Neural cell (in vitro differentiated cells): ENCODE results near the gene CTDP1.

Experiments
- POLR2AphosphoS5 ChIP-seq: IDR thresholded peaks from 2 replicates; pipeline ENCODE4 v1.6.1; 2012
- RAD21 ChIP-seq: fragments of 450-650 bp; conservative IDR thresholded peaks from 2 replicates; pipeline ENCODE4 v1.6.1; 2014; ENCODE audit warnings: antibody characterized with exemption, mild to moderate bottlenecking, moderate library complexity
- SMC3 ChIP-seq: fragments of 450-650 bp; conservative IDR thresholded peaks from 2 replicates; pipeline ENCODE4 v1.6.1; 2014; ENCODE audit warnings: antibody characterized with exemption, mild to moderate bottlenecking, moderate library complexity; ENCODE audit not compliant: poor library complexity
- TF ChIP-seq, protein P1 (sequence below): fragments of 450-650 bp; IDR thresholded peaks from 2 replicates; pipeline ENCODE4 v1.5.1; 2014; ENCODE audit warnings: antibody characterized with exemption, mild to moderate bottlenecking, moderate library complexity; ENCODE audit not compliant: poor library complexity, severe bottlenecking

DNA sequence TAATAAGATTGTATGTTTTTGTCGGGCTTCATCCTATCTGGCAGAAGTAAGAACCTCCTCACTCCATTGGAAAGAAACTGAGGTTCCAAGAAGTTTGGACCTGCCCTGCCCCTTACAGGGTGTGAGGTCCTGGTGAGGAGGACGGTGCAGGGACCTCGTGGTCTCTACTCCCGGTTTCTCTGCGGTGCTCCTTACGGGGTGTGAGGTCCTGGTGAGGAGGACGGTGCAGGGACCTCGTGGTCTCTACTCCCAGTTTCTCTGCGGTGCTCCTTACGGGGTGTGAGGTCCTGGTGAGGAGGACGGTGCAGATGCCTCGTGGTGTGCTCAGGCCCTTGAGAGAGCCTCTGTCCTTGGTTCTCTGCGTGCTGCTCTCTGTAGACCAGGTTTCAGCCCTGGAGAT is 5.2 kb downstream of the CTDP1 start:
- TF ChIP-seq, protein P1, sequence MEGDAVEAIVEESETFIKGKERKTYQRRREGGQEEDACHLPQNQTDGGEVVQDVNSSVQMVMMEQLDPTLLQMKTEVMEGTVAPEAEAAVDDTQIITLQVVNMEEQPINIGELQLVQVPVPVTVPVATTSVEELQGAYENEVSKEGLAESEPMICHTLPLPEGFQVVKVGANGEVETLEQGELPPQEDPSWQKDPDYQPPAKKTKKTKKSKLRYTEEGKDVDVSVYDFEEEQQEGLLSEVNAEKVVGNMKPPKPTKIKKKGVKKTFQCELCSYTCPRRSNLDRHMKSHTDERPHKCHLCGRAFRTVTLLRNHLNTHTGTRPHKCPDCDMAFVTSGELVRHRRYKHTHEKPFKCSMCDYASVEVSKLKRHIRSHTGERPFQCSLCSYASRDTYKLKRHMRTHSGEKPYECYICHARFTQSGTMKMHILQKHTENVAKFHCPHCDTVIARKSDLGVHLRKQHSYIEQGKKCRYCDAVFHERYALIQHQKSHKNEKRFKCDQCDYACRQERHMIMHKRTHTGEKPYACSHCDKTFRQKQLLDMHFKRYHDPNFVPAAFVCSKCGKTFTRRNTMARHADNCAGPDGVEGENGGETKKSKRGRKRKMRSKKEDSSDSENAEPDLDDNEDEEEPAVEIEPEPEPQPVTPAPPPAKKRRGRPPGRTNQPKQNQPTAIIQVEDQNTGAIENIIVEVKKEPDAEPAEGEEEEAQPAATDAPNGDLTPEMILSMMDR: no peak
- no peak for TF ChIP-seq SMC3
- no peak for TF ChIP-seq POLR2AphosphoS5
- TF ChIP-seq RAD21: no peak
